Endothelial cell of umbilical vein (primary cell): ENCODE measurements around the gene MTCH1. TPM values are rescaled to one million over a fixed set of nuclear protein-coding genes. Genes with fewer than 3 reads are reported as not detected.

Experiments
- BruUV-seq: library from RNA; stranded (reverse); fragments of 400-500 nt; replicated peaks from 2 replicates; lab custom pipeline; 2021; lab: Mats Ljungman, UMichigan
- CTCF ChIA-PET: fragments of 300-600, 350-600 bp; sonication (Branson Sonifier 250); formaldehyde crosslinking; loops from one replicate; lab custom pipeline; 2021; ENCODE audit warnings: antibody characterized with exemption, inconsistent platforms; lab: Charles Lee
- POLR2A ChIA-PET: fragments of 300-600, 350-600 bp; sonication (Branson Sonifier 250); formaldehyde crosslinking; loops from one replicate; lab custom pipeline; 2021; ENCODE audit warnings: antibody characterized with exemption, inconsistent platforms; lab: Charles Lee
- DNase-seq: peaks from one replicate; pipeline ENCODE4 v3.0.0-alpha.2; 2011; ENCODE audit warnings: low read depth, low spot score
- FAIRE-seq: peaks from 2 replicates; lab custom pipeline; 2011; peaks lifted over from hg19 to GRCh38; lab: Jason Lieb, UNC
- H2AFZ ChIP-seq: 2 replicates; pipeline ENCODE4 v1.6.0; 2012; ENCODE audit warnings: low read depth, low read length, control low read depth, inconsistent platforms
- H3K27ac ChIP-seq: 2 replicates; pipeline ENCODE4 v1.5.1; 2011; ENCODE audit warnings: low read depth, mild to moderate bottlenecking, control low read depth, low read length, moderate library complexity; ENCODE audit not compliant: insufficient read depth
- H3K27me3 ChIP-seq, 2 experiments: 2 replicates each; pipeline versions ENCODE4 v1.6.0 to v1.6.1; 2011; ENCODE audit warnings: low read length in 2 of 2, mixed read lengths in 1 of 2; ENCODE audit not compliant: control insufficient read depth in 2 of 2, insufficient read depth in 2 of 2
- H3K36me3 ChIP-seq, 2 experiments: 2 replicates in 1 of 2; 3 replicates in 1 of 2; pipeline ENCODE4 v1.5.1; 2011; ENCODE audit warnings: low read length in 2 of 2, mild to moderate bottlenecking in 1 of 2, moderate library complexity in 1 of 2; ENCODE audit not compliant: control insufficient read depth in 2 of 2, insufficient read depth in 2 of 2; ENCODE audit errors: extremely low read depth in 1 of 2
- H3K4me1 ChIP-seq: 3 replicates; pipeline ENCODE4 v1.5.1; 2011; ENCODE audit warnings: mild to moderate bottlenecking, low read length; ENCODE audit not compliant: control insufficient read depth, insufficient read depth; ENCODE audit errors: extremely low read depth
- H3K4me2 ChIP-seq: 2 replicates; pipeline ENCODE4 v1.6.1; 2011; ENCODE audit warnings: low read length, control low read depth, mixed read lengths; ENCODE audit not compliant: insufficient read depth
- H3K4me3 ChIP-seq, 3 experiments: fragments of 200-600 bp in 1 of 3; sonication (generic), shearing (Covaris generic) in 1 of 3; replicated peaks in 1 of 3; 2 replicates each; pipeline ENCODE4 v1.5.1; 2011 to 2016; ENCODE audit warnings: control low read depth in 3 of 3, low read length in 3 of 3, mild to moderate bottlenecking in 2 of 3, inconsistent platforms in 1 of 3, low read depth in 1 of 3, moderate library complexity in 1 of 3; ENCODE audit not compliant: insufficient read depth in 1 of 3
- H3K79me2 ChIP-seq: 2 replicates; pipeline ENCODE4 v1.6.0; 2012; ENCODE audit warnings: low read length, inconsistent platforms; ENCODE audit not compliant: control insufficient read depth, insufficient read depth
- H3K9ac ChIP-seq: replicated peaks from 2 replicates; pipeline ENCODE3; 2011; ENCODE audit warnings: low read length, control low read depth; ENCODE audit not compliant: insufficient read depth; ENCODE audit errors: extremely low read depth
- H3K9me1 ChIP-seq: replicated peaks from 3 replicates; pipeline ENCODE4 v1.6.0; 2011; ENCODE audit warnings: mild to moderate bottlenecking, low read length; ENCODE audit not compliant: control insufficient read depth, insufficient read depth; ENCODE audit errors: extremely low read depth
- H3K9me3 ChIP-seq: replicated peaks from 2 replicates; pipeline ENCODE4 v1.5.1; 2012; ENCODE audit warnings: low read length, inconsistent platforms; ENCODE audit not compliant: control insufficient read depth, insufficient read depth
- H4K20me1 ChIP-seq: replicated peaks from 2 replicates; pipeline ENCODE3; 2011; ENCODE audit warnings: mild to moderate bottlenecking, low read length; ENCODE audit not compliant: control insufficient read depth, insufficient read depth; ENCODE audit errors: extremely low read depth
- GATA2 ChIP-seq: IDR thresholded peaks from 2 replicates; pipeline ENCODE4 v1.7.0; 2011; ENCODE audit warnings: low read depth, mild to moderate bottlenecking, moderate library complexity, mixed read lengths, low read length; ENCODE audit not compliant: insufficient read length, insufficient read depth
- JUN ChIP-seq: IDR thresholded peaks from 2 replicates; pipeline ENCODE4 v1.6.1; 2011; ENCODE audit warnings: borderline replicate concordance, low read depth; ENCODE audit not compliant: insufficient read length, insufficient read depth
- POLR2A ChIP-seq: IDR thresholded peaks from 2 replicates; pipeline ENCODE4 v1.6.1; 2012; ENCODE audit warnings: low read depth, mild to moderate bottlenecking, control low read depth, low read length
- POLR2AphosphoS5 ChIP-seq: IDR thresholded peaks from 2 replicates; pipeline ENCODE4 v1.6.1; 2012; ENCODE audit warnings: low read depth, mild to moderate bottlenecking, control low read depth, low read length, moderate library complexity; ENCODE audit not compliant: insufficient read depth
- dilution Hi-C: fragments of 300-500 bp; cut with MboI; formaldehyde crosslinking; loops from one replicate; pipeline ENCODE4 v1.15.0; 2019; ENCODE audit warnings: low sequenced_read_pairs; ENCODE audit not compliant: extremely low pct_ligation_motif_present
- intact Hi-C: fragments of 100-400 bp; cut with micrococcal nuclease; formaldehyde crosslinking; loops from one replicate; pipeline ENCODE4 v1.10.0; 2022
- polyA plus RNA-seq, 4 experiments: library from polyadenylated mRNA; depleted of rRNA in 3 of 4; stranded (reverse) in 3 of 4; unstranded in 1 of 4; fragments of >200 nt; gene quantifications; 2 replicates each; pipeline versions ENCODE4 v1.2.1 to v1.2.3, GENCODE V29; 2011 to 2012; ENCODE audit warnings: missing spikeins in 1 of 4
- total RNA-seq: library from RNA; stranded (reverse); gene quantifications from 2 replicates; pipeline ENCODE4 v1.2.3, GENCODE V29; 2021
- TF ChIP-seq, protein P1 (sequence below), 2 donors: IDR thresholded peaks; 1 replicate in 1 of 2; 2 replicates in 1 of 2; pipeline ENCODE4 v1.5.1; 2011; ENCODE audit warnings: low read length in 2 of 2, mild to moderate bottlenecking in 2 of 2, moderate library complexity in 2 of 2, control low read depth in 1 of 2, inconsistent platforms in 1 of 2, low read depth in 1 of 2; ENCODE audit not compliant: insufficient read depth in 1 of 2; ENCODE audit errors: extremely low read depth in 1 of 2

MTCH1 gene
- total and polyA plus RNA-seq, 2 donors (not counting 3 experiments of a cell fraction or from before 2014, with no cell fraction given): 218 to 228 TPM

DNA sequence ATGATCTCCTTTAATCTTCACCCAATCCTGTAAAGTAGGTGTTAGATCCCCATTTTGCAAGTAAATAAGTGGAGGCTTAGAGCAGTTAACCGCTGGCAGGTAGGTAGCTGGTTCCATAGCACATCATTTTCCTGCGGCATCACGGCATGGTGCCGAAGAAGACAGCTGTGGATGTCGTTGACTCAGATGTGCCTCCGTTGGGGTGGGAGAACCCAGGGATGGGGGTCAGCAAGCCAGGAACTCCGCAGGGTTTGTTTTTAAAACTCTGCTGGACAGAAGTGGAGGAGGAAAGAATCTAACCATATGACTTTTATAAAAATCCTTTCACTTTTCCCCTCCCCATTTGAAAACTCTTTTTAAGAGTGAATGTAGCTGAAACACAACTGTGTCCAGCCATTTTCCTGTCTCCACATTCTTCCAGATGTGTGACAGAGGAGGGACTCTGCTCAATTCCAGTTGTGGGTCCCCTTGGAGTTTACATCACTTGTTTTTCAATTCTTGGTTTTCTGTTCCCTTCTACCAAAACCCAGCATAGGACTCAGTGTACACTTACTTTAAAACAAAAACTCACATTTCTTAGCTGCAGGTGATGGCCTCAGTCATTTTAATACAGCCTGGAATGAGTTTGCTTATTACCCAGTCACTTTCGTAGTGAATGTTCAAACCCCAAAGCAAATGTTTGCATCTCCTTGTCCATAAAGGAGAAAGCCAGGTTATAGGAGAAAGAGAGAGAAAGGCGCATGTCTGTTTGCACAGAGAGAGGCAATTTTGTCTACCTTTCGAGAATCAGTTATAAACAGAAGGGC is 59.1 kb downstream of the MTCH1 start:
- no peak for DNase-seq
- ChIA-PET CTCF (interaction anchor here (1.0 to 2.7 kb wide), 5 partner anchors 13 to 91 kb away, joined by 3 to 11 read pairs (median 3); no protein-coding TSS in a partner anchor), POLR2A (interaction anchor here (0.5 kb wide), 1 partner anchor 99 kb away, joined by 5 read pairs; no protein-coding TSS in a partner anchor)
- dilution Hi-C loops: no loop called here
- intact Hi-C loops: no loop called here
- H4K20me1 ChIP-seq: no peaks in the 10 kb centered on the region
- TF ChIP-seq, protein P1, sequence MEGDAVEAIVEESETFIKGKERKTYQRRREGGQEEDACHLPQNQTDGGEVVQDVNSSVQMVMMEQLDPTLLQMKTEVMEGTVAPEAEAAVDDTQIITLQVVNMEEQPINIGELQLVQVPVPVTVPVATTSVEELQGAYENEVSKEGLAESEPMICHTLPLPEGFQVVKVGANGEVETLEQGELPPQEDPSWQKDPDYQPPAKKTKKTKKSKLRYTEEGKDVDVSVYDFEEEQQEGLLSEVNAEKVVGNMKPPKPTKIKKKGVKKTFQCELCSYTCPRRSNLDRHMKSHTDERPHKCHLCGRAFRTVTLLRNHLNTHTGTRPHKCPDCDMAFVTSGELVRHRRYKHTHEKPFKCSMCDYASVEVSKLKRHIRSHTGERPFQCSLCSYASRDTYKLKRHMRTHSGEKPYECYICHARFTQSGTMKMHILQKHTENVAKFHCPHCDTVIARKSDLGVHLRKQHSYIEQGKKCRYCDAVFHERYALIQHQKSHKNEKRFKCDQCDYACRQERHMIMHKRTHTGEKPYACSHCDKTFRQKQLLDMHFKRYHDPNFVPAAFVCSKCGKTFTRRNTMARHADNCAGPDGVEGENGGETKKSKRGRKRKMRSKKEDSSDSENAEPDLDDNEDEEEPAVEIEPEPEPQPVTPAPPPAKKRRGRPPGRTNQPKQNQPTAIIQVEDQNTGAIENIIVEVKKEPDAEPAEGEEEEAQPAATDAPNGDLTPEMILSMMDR (IDR thresholded peaks at IDR 0.05; ENCODE audit: extremely low read depth in 1 of 2, insufficient read depth in 1 of 2, low read depth in 1 of 2, low read length in 2 of 2): no peak
- TF ChIP-seq POLR2AphosphoS5 (no peak), POLR2A (no peak), GATA2 (no peak), JUN (no peak)
- BruUV-seq: no TSS peak
- H3K4me2 ChIP-seq: no peak overlapping the region
- no peak overlapping the region for H3K27ac ChIP-seq
- H3K4me3 ChIP-seq: no peak overlapping the region
- no peak overlapping the region for H2AFZ ChIP-seq
- no peaks in the 10 kb centered on the region for H3K4me1 ChIP-seq
- peaks cover 2 to 7% of the 10 kb centered on the region in 2 experiments for H3K36me3 ChIP-seq
- no peaks in the 10 kb centered on the region for H3K9me3 ChIP-seq
- no peak overlapping the region for H3K9ac ChIP-seq
- no peaks in the 10 kb centered on the region for H3K9me1 ChIP-seq
- H3K27me3 ChIP-seq: no peaks in the 10 kb centered on the region
- no peaks in the 10 kb centered on the region for H3K79me2 ChIP-seq
- FAIRE-seq: no peak
